Adrenal gland (tissue), 12 donors: Measurements from ENCODE around the gene GEMIN4. TPM values are rescaled to one million over a fixed set of nuclear protein-coding genes. Genes with fewer than 3 reads are reported as not detected.
"Not testable (repeated sequence)": the region's sequence is repeated elsewhere in the genome, so short reads cannot be mapped to it uniquely, and the experiment has no call there.

ENCODE experiments used
- DNase-seq, 7 donors: peaks; one replicate each; pipeline ENCODE4 v3.0.0-alpha.2; 2019 to 2020
- H3K27ac ChIP-seq, 5 donors: fragments of 200-600 bp; sonication (generic) in 4 of 5; 1 replicate in 3 of 5; 2 replicates in 2 of 5; pipeline versions ENCODE4 v1.5.1 to v1.8.0; 2016 to 2020; ENCODE audit warnings: mild to moderate bottlenecking in 1 of 5
- H3K27me3 ChIP-seq: fragments of 200-600 bp; 2 replicates; pipeline ENCODE4 v1.8.0; 2021
- H3K36me3 ChIP-seq, 2 donors: fragments of 200-600 bp; replicated peaks in 1 of 2; 1 replicate in 1 of 2; 2 replicates in 1 of 2; pipeline versions ENCODE4 v1.5.1 to v1.8.0; 2018 to 2022
- H3K4me1 ChIP-seq, 2 donors: fragments of 200-600 bp; replicated peaks in 1 of 2; 1 replicate in 1 of 2; 2 replicates in 1 of 2; pipeline versions ENCODE4 v1.5.1 to v1.8.0; 2018 to 2021
- H3K4me3 ChIP-seq, 4 donors: fragments of 200-600 bp; sonication (generic) in 3 of 4; one replicate each; pipeline ENCODE4 v1.5.1; 2016 to 2018
- H3K9me3 ChIP-seq, 3 donors: fragments of 200-600 bp; sonication (generic) in 1 of 3; replicated peaks in 1 of 3; 1 replicate in 2 of 3; 2 replicates in 1 of 3; pipeline versions ENCODE4 v1.5.1 to v1.8.0; 2016 to 2021
- CTCF ChIP-seq, 6 experiments: fragments of 450-650 bp in 4 of 6; fragments of 200-600 bp in 2 of 6; sonication (generic) in 1 of 6; IDR thresholded peaks; 1 replicate in 5 of 6; 2 replicates in 1 of 6; pipeline versions ENCODE4 v1.5.1 to v1.8.0; 2016 to 2021; ENCODE audit warnings: antibody characterized with exemption in 6 of 6, mild to moderate bottlenecking in 2 of 6, moderate library complexity in 1 of 6
- POLR2A ChIP-seq, 2 donors: fragments of 450-650 bp; IDR thresholded peaks; one replicate each; pipeline ENCODE4 v1.6.1; 2017; ENCODE audit warnings: antibody characterized with exemption in 2 of 2, mild to moderate bottlenecking in 2 of 2, moderate library complexity in 1 of 2
- WGBS, 4 donors: extraction: QIAGEN DNeasy Blood & Tissue Kit in 2 of 4; methylation state at CpG; one replicate each; pipeline versions ENCODE4 v1.1.5 to v1.1.7; 2013 to 2017; 5-methylcytosine and 5-hydroxymethylcytosine counted together
- intact Hi-C, 2 donors: fragments of 100-400 bp; cut with DNase I; formaldehyde crosslinking; loops; one replicate each; pipeline versions ENCODE4 v1.14.1 to v1.15.0; 2022 to 2023
- polyA plus RNA-seq, 3 donors: library from polyadenylated mRNA; stranded (reverse); fragments of 200-250 nt in 2 of 3; fragments of 350-450 nt in 1 of 3; fragmentation: Illumina TruSeq in 1 of 3; extraction: RNeasy Lipid Tissue Mini Kit (QIAGEN cat#74804) in 1 of 3; gene quantifications; one replicate each; pipeline ENCODE4 v1.2.3, GENCODE V29; 2013 to 2014
- total RNA-seq, 9 donors: library from RNA; depleted of rRNA in 4 of 9; stranded (reverse); fragments of >200 nt in 4 of 9; fragments of 120-200 nt in 1 of 9; fragmentation: NEBNext Ultra II Directional in 1 of 9; extraction: Animal tissue kit (Norgen Biotek cat#: 25700) in 1 of 9; gene quantifications; one replicate each; pipeline versions ENCODE4 v1.1.0 to v1.2.4, GENCODE V29; 2013 to 2023
- donor health status: healthy with polysubstance abuse.
- donor health status: Bipolar disorder and iron deficiency.
- donor health status: DM: yes; HTN: yes; CAD: no.
- donor health status: DM: no; HTN: no; CAD: no.
- donor health status: DM: no; HTN: no; CAD: no.
- donor health status: DM: yes; HTN: yes; CAD: no.

GEMIN4 gene
- total and polyA plus RNA-seq, 12 donors, result 5.3 to 22.8 (median 13.2) TPM

GRCh38 chr17:787641-788221 is 35.7 kb upstream of the GEMIN4 start:
- no peak for DNase-seq
- Histone ChIP-seq H3K27ac (no peak overlapping the region), H3K36me3 (peaks cover 0 to 44% of the 10 kb centered on the region in 2 donors), H3K27me3 (no peaks in the 10 kb centered on the region), H3K9me3 (no peaks in the 10 kb centered on the region), H3K4me1 (peaks cover 7 to 14% of the 10 kb centered on the region in 2 donors), H3K4me3 (no peak overlapping the region)
- 88 to 95% (median 91%) methylated on average over 12 of the region's 12 CpGs for WGBS, 4 donors
- TF ChIP-seq POLR2A (IDR thresholded peaks at IDR 0.05), result no peak
- TF ChIP-seq CTCF (IDR thresholded peaks at IDR 0.05), result no peak
- intact Hi-C loops, result no loop called here

- H3K9me3 ChIP-seq, intact Hi-C loops, H3K4me3 ChIP-seq, DNase-seq, H3K27ac ChIP-seq, H3K27me3 ChIP-seq: not testable (repeated sequence)
- WGBS, 4 donors, result 91 to 99% (median 96%) methylated on average over 7 of the region's 7 CpGs
- H3K4me1 ChIP-seq, result peaks cover 12 to 21% of the 10 kb centered on the region in 2 donors
- peaks cover 0 to 30% of the 10 kb centered on the region in 2 donors for H3K36me3 ChIP-seq
Observed at GRCh38 chr17:785901-786300, 33.8 kb upstream of the GEMIN4 start.

GRCh38 chr17:784143-784542 is 32.1 kb upstream of the GEMIN4 start:
- Histone ChIP-seq H3K4me1 (peaks cover 12 to 23% of the 10 kb centered on the region in 2 donors), H3K9me3 (no peaks in the 10 kb centered on the region), H3K27ac (no peak overlapping the region), H3K4me3 (no peak overlapping the region), H3K36me3 (peaks cover 0 to 19% of the 10 kb centered on the region in 2 donors), H3K27me3 (no peaks in the 10 kb centered on the region)
- TF ChIP-seq CTCF (IDR thresholded peaks at IDR 0.05) (no peak), POLR2A (IDR thresholded peaks at IDR 0.05) (no peak)
- DNase-seq, result no peak
- intact Hi-C loops, result no loop called here
- 69 to 73% (median 70%) methylated on average over 3 of the region's 3 CpGs for WGBS, 4 donors

GRCh38 chr17:781805-782731 is 30.0 kb upstream of the GEMIN4 start, which contains the start of the genes GLOD4 and MRM3:
Gene GLOD4, minus strand, starts transcription at chr17:782280. Its CDS starts 25 bp downstream, at chr17:782255.
Gene MRM3, plus strand, starts transcription at chr17:782353. Its CDS starts 26 bp downstream, at chr17:782379.
- Histone ChIP-seq H3K27ac (peak within 1 kb of the TSS in 4 of 5 donors; percentile 71 to 93 (median 84)), H3K9me3 (no peaks in the 10 kb centered on the region), H3K4me1 (peaks cover 12 to 23% of the 10 kb centered on the region in 2 donors), H3K36me3 (peaks cover 0 to 15% of the 10 kb centered on the region in 2 donors), H3K27me3 (no peaks in the 10 kb centered on the region), H3K4me3 (peak within 1 kb of the TSS; percentile 39 to 93 (median 69))
- intact Hi-C loops, result no loop called here
- DNase-seq, result peak; percentile 89 to 98 (median 94)
- peak in 5 of 6 experiments; percentile 29 to 49 (median 37) for TF ChIP-seq CTCF (IDR thresholded peaks at IDR 0.05)
- peak; percentile 52 to 71 for TF ChIP-seq POLR2A (IDR thresholded peaks at IDR 0.05)
- 0% methylated on average over 16 to 87 of the region's 87 CpGs for WGBS, 4 donors
